HG03103 (cell line): ENCODE results near the gene LRRC3B.

Source experiments
- ATAC-seq: cut with Tn5 transposase; IDR thresholded peaks from one replicate; pipeline ENCODE4 v1.9.1; 2021; ENCODE audit warnings: low read depth; ENCODE audit not compliant: unreplicated experiment

LRRC3B gene

GRCh38 chr3:26630669-26631389 is 8.3 kb downstream of the LRRC3B start:
- ATAC-seq: no peak

GRCh38 chr3:26631390-26631738 is 8.8 kb downstream of the LRRC3B start:
- no peak for ATAC-seq

- ATAC-seq: no peak
Measured at GRCh38 chr3:26634601-26635000, 12.0 kb downstream of the LRRC3B start.

- no peak for ATAC-seq
Measured at GRCh38 chr3:26636096-26636727, 13.6 kb downstream of the LRRC3B start.

GRCh38 chr3:26637698-26638097 is 15.1 kb downstream of the LRRC3B start:
- ATAC-seq: no peak

- ATAC-seq: no peak
Measured at GRCh38 chr3:26638113-26638512, 15.5 kb downstream of the LRRC3B start.

- no peak for ATAC-seq
Measured at GRCh38 chr3:26639339-26639738, 16.8 kb downstream of the LRRC3B start.

- ATAC-seq: no peak
Measured at GRCh38 chr3:26647078-26647477, 24.5 kb downstream of the LRRC3B start.

- no peak for ATAC-seq
Measured at GRCh38 chr3:26648461-26648860, 25.9 kb downstream of the LRRC3B start.

GRCh38 chr3:26652164-26652563 is 29.6 kb downstream of the LRRC3B start:
- ATAC-seq: no peak

- ATAC-seq: no peak
Measured at GRCh38 chr3:26653811-26654425, 31.3 kb downstream of the LRRC3B start.

- no peak for ATAC-seq
Measured at GRCh38 chr3:26655231-26655630, 32.7 kb downstream of the LRRC3B start.

GRCh38 chr3:26657348-26657976 is 34.9 kb downstream of the LRRC3B start:
- ATAC-seq: no peak

- ATAC-seq: no peak
Measured at GRCh38 chr3:26668171-26668570, 45.6 kb downstream of the LRRC3B start.

GRCh38 chr3:26668696-26669095 is 46.1 kb downstream of the LRRC3B start:
- ATAC-seq: no peak

- ATAC-seq: no peak
Measured at GRCh38 chr3:26675336-26675735, 52.8 kb downstream of the LRRC3B start.

- no peak for ATAC-seq
Measured at GRCh38 chr3:26681632-26682031, 59.1 kb downstream of the LRRC3B start.

GRCh38 chr3:26682406-26682805 is 59.8 kb downstream of the LRRC3B start:
- ATAC-seq: no peak

GRCh38 chr3:26683902-26684301 is 61.3 kb downstream of the LRRC3B start:
- no peak for ATAC-seq

GRCh38 chr3:26687466-26687865 is 64.9 kb downstream of the LRRC3B start:
- no peak for ATAC-seq

GRCh38 chr3:26699553-26699952 is 77.0 kb downstream of the LRRC3B start:
- no peak for ATAC-seq

GRCh38 chr3:26703519-26703918 is 80.9 kb downstream of the LRRC3B start:
- no peak for ATAC-seq
